T-helper 2 cell treated with Interferon-gamma antibody and Interleukin-4, amounts not matched to agents 5 μg/mL and 100 μg/mL, for 36 hours (primary cell): Measurements from ENCODE around the gene ZNF337.
"Not testable (repeated sequence)": the region's sequence is repeated elsewhere in the genome, so short reads cannot be mapped to it uniquely, and the experiment has no call there.

Experiments used
- DNase-seq: peaks from one replicate; pipeline ENCODE4 v3.0.0; 2021; ENCODE audit warnings: low spot score
- H3K27ac Mint-ChIP-seq: one replicate; pipeline ENCODE4 v1.8.0; 2021; ENCODE audit warnings: mild to moderate bottlenecking, mixed read lengths
- H3K27me3 Mint-ChIP-seq: one replicate; pipeline ENCODE4 v1.8.0; 2021; ENCODE audit warnings: low read depth, mixed read lengths
- H3K36me3 Mint-ChIP-seq: one replicate; pipeline ENCODE4 v1.8.0; 2021; ENCODE audit warnings: low read depth, mixed read lengths
- H3K4me1 Mint-ChIP-seq: one replicate; pipeline ENCODE4 v1.8.0; 2021; ENCODE audit warnings: low read depth, mixed read lengths
- H3K4me3 Mint-ChIP-seq: one replicate; pipeline ENCODE4 v1.8.0; 2022; ENCODE audit warnings: mild to moderate bottlenecking, moderate library complexity, mixed read lengths
- H3K9me3 Mint-ChIP-seq: one replicate; pipeline ENCODE4 v1.8.0; 2021; ENCODE audit warnings: mixed read lengths

Gene ZNF337

DNA sequence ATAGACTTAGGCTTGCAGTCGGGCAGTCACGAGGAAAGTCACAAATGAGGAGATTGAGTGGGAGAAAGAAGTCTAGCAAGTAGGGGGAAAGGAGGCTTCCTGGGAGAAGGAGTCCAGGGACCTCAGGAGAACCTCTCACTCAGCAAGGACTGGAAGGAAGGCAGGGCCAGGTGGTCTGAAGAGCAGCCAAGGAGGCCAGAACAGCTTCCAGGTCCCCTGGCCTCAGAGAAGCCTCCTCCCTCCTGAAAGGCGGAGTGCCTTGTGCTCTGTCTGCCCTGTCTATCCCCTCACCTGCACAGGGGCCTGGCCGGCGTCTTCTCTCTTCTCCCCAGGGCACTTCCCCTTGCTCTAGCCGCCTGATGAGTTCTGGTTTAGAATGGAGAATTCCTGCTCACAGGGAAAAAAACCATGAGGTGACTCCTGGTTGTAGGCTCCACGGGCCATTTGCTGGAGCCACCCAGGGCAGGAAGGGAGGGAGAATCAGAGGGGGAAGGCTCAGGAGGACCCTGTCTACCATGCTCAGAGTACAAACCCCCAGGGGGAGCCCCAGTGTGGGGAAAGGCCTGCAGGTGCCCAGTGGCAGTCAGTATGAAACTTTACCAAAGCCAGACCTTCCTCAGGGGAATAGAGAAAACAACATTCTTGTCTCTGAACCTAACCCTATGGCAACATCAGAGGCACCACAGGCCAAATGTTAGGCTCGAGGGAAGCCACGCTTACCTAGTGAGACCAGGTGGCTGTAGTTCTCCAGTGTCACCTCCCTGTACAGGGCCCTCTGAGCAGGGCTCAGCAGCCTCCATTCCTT lies 11.2 kb downstream of the ZNF337 start:
- Mint-ChIP-seq H3K27me3 (no peaks in the 10 kb centered on the region), H3K27ac (no peak overlapping the region), H3K9me3 (peaks cover 5% of the 10 kb centered on the region), H3K4me1 (peaks cover 9% of the 10 kb centered on the region), H3K4me3 (no peak overlapping the region), H3K36me3 (peaks cover 32% of the 10 kb centered on the region)
- no peak for DNase-seq

GRCh38 chr20:25683826-25684225 lies 12.8 kb downstream of the ZNF337 start:
- not testable (repeated sequence) for H3K9me3 Mint-ChIP-seq, H3K4me1 Mint-ChIP-seq, H3K4me3 Mint-ChIP-seq, DNase-seq, H3K27me3 Mint-ChIP-seq, H3K27ac Mint-ChIP-seq
- H3K36me3 Mint-ChIP-seq: peaks cover 34% of the 10 kb centered on the region

DNA sequence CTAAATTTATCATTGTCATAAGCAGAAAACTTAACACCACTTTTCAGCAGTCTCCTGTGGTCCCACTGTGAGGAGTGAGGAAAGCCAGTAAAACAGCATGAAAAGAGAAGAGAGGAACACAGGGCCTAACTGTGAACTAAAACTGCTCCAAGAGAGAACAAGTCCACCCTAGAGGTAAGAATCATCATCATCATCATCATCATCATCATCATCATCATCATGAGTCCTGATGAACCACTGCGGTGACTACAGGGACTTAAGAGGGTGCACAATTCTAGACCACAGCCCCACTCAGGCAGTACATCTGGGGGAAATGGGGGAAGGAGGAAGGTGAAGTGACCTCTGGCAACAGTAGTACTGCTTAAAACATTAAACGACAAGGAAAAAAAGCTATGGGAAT lies 13.6 kb downstream of the ZNF337 start:
- H3K4me3 Mint-ChIP-seq: no peak overlapping the region
- no peaks in the 10 kb centered on the region for H3K27me3 Mint-ChIP-seq
- no peak for DNase-seq
- peaks cover 39% of the 10 kb centered on the region for H3K36me3 Mint-ChIP-seq
- no peak overlapping the region for H3K27ac Mint-ChIP-seq
- H3K4me1 Mint-ChIP-seq: peaks cover 9% of the 10 kb centered on the region
- peaks cover 5% of the 10 kb centered on the region for H3K9me3 Mint-ChIP-seq

- H3K36me3 Mint-ChIP-seq: peaks cover 58% of the 10 kb centered on the region
- H3K4me3 Mint-ChIP-seq: no peak overlapping the region
- no peak for DNase-seq
- peaks cover 6% of the 10 kb centered on the region for H3K4me1 Mint-ChIP-seq
- no peak overlapping the region for H3K27ac Mint-ChIP-seq
- H3K27me3 Mint-ChIP-seq: no peaks in the 10 kb centered on the region
- no peaks in the 10 kb centered on the region for H3K9me3 Mint-ChIP-seq
Measured at GRCh38 chr20:25676164-25676809, 20.4 kb downstream of the ZNF337 start.

DNA sequence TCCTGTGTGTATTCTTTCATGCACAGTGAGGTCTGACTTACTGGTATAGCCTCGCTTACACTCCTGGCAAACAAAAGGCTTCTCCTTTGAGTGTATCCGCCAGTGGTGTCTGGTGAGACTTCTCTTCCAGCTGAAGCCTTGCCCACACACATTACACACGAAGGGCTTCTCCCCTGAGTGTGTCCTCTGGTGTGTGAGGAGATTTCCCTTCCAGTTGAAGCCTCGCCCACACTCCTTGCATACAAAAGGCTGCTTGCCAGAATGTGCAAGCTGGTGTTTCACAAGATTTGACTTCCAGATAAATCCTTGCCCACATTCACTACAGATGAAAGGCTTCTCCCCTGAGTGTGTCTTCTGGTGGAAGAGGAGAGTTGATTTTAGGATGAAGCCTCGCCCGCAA lies 21.5 kb downstream of the ZNF337 start:
- no peak overlapping the region for H3K27ac Mint-ChIP-seq
- peaks cover 55% of the 10 kb centered on the region for H3K36me3 Mint-ChIP-seq
- no peaks in the 10 kb centered on the region for H3K27me3 Mint-ChIP-seq
- DNase-seq: no peak
- no peaks in the 10 kb centered on the region for H3K9me3 Mint-ChIP-seq
- peaks cover 6% of the 10 kb centered on the region for H3K4me1 Mint-ChIP-seq
- H3K4me3 Mint-ChIP-seq: no peak overlapping the region

GRCh38 chr20:25672659-25673235 lies 23.9 kb downstream of the ZNF337 start:
- Mint-ChIP-seq H3K4me1 (peaks cover 6% of the 10 kb centered on the region), H3K27ac (no peak overlapping the region), H3K9me3 (no peaks in the 10 kb centered on the region), H3K4me3 (no peak overlapping the region), H3K27me3 (no peaks in the 10 kb centered on the region), H3K36me3 (peaks cover 43% of the 10 kb centered on the region)
- no peak for DNase-seq

- no peak overlapping the region for H3K4me3 Mint-ChIP-seq
- no peaks in the 10 kb centered on the region for H3K27me3 Mint-ChIP-seq
- no peak overlapping the region for H3K27ac Mint-ChIP-seq
- DNase-seq: no peak
- H3K4me1 Mint-ChIP-seq: no peaks in the 10 kb centered on the region
- no peaks in the 10 kb centered on the region for H3K9me3 Mint-ChIP-seq
- H3K36me3 Mint-ChIP-seq: peaks cover 18% of the 10 kb centered on the region
Measured at GRCh38 chr20:25669826-25670422, 26.7 kb downstream of the ZNF337 start.

DNA sequence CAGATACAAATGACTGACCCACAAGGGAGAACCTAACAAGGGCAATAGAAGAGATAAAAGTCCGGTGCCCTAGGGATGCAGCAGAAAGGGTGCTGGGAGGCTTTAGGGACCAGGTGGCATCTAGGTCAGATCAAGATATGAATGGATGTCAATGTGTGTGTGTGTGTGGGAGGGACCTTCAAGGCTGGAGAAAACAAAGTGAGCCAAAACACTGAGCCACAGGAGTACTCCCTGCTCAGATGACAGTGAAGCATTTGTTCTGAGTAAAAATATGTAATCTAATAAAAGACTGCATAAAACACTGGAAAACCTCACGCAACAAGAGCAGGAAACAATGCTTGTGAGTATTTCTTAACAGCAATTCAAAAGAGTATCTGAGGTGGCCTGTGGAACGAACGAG lies 28.2 kb downstream of the ZNF337 start:
- no peak overlapping the region for H3K4me3 Mint-ChIP-seq
- H3K27ac Mint-ChIP-seq: no peak overlapping the region
- H3K36me3 Mint-ChIP-seq: peaks cover 7% of the 10 kb centered on the region
- no peak for DNase-seq
- H3K27me3 Mint-ChIP-seq: no peaks in the 10 kb centered on the region
- no peaks in the 10 kb centered on the region for H3K9me3 Mint-ChIP-seq
- H3K4me1 Mint-ChIP-seq: no peaks in the 10 kb centered on the region

DNA sequence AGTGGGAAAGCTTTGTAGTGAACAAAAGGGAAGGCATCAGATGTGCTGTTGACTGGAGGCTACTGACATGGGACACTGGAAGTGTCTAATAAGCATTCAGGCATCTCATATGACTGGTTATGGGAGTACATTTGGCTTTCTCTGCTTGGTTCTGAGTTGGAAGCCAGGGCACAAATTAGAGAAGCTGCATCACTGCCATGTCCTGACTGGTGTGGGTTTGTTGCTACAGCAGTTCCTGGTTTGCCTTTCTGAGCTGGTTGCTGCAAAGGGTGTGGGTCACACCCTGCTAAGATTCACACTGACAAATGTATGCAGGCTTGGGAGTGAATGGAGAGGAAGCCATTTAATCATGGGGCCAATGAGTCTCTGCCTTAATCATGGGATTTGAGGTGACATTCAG lies 36.7 kb downstream of the ZNF337 start:
- H3K27me3 Mint-ChIP-seq: no peaks in the 10 kb centered on the region
- no peak overlapping the region for H3K27ac Mint-ChIP-seq
- H3K4me1 Mint-ChIP-seq: peaks cover 4% of the 10 kb centered on the region
- no peaks in the 10 kb centered on the region for H3K9me3 Mint-ChIP-seq
- DNase-seq: no peak
- H3K4me3 Mint-ChIP-seq: no peak overlapping the region
- peaks cover 5% of the 10 kb centered on the region for H3K36me3 Mint-ChIP-seq

GRCh38 chr20:25654487-25654886 lies 42.2 kb downstream of the ZNF337 start:
- Mint-ChIP-seq H3K9me3 (no peaks in the 10 kb centered on the region), H3K27me3 (no peaks in the 10 kb centered on the region), H3K36me3 (peaks cover 6% of the 10 kb centered on the region), H3K4me3 (no peak overlapping the region), H3K4me1 (peaks cover under 1% of the 10 kb centered on the region), H3K27ac (no peak overlapping the region)
- no peak for DNase-seq

- H3K4me3 Mint-ChIP-seq, H3K4me1 Mint-ChIP-seq, H3K36me3 Mint-ChIP-seq, DNase-seq, H3K9me3 Mint-ChIP-seq, H3K27ac Mint-ChIP-seq, H3K27me3 Mint-ChIP-seq: not testable (repeated sequence)
Measured at GRCh38 chr20:25652866-25653265, 43.8 kb downstream of the ZNF337 start.

GRCh38 chr20:25644814-25645213 lies 51.8 kb downstream of the ZNF337 start:
- H3K36me3 Mint-ChIP-seq: peaks cover 34% of the 10 kb centered on the region
- H3K27ac Mint-ChIP-seq: no peak overlapping the region
- H3K9me3 Mint-ChIP-seq: peaks cover 9% of the 10 kb centered on the region
- no peaks in the 10 kb centered on the region for H3K27me3 Mint-ChIP-seq
- H3K4me1 Mint-ChIP-seq: no peaks in the 10 kb centered on the region
- DNase-seq: no peak
- H3K4me3 Mint-ChIP-seq: no peak overlapping the region

DNA sequence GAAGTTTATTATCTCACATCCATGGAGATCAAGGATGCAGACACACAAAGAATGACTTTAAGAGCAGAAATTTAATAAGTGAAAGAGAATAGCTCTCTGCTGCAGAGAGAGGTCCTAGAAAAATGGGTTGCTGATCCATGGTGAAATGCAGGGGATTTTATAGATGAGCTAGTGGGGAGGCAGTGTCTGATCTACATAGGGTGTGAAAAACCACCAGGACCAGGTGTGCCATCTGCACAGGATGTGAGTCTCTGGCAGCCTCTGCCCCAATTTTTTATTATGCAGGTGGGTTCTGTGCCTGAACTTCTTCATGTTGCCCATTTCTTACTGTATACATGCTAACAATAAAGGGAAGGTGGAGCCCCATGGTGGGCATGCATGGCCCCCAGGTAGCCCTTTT lies 52.9 kb downstream of the ZNF337 start:
- H3K27me3 Mint-ChIP-seq: no peaks in the 10 kb centered on the region
- no peak overlapping the region for H3K27ac Mint-ChIP-seq

DNA sequence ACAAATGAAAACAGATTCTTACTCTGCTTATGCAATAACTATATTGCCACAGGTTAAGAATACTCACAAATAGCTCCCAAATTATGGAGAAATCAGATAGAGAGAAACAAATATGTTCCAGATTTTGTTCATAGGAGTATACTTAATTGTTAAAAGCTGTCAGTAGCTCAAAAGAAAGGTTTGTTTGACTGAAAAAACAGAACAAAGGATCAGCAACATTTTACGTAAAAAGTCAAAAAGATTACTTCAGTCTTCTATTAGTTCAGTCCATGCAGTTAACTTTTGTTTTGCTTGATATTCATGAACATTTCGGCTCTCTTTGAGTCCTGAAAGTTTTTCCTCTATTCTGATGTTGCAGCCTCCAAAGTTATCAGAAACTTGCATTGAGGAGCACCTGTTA lies 59.4 kb downstream of the ZNF337 start:
- no peak for DNase-seq
- H3K4me3 Mint-ChIP-seq: no peak overlapping the region
- H3K27me3 Mint-ChIP-seq: no peaks in the 10 kb centered on the region
- H3K4me1 Mint-ChIP-seq: peaks cover 2% of the 10 kb centered on the region
- H3K36me3 Mint-ChIP-seq: peaks cover 43% of the 10 kb centered on the region
- peaks cover 16% of the 10 kb centered on the region for H3K9me3 Mint-ChIP-seq
- H3K27ac Mint-ChIP-seq: no peak overlapping the region

More for the DNA sequence above, 52.9 kb downstream of the ZNF337 start:
- Mint-ChIP-seq H3K36me3 (peaks cover 32% of the 10 kb centered on the region), H3K4me1 (no peaks in the 10 kb centered on the region), H3K4me3 (no peak overlapping the region), H3K9me3 (peaks cover 9% of the 10 kb centered on the region)
- no peak for DNase-seq
